Stimulated activated CD4-positive, alpha-beta T cell treated with anti-CD3 and anti-CD28 coated beads, TNF-alpha, amount 100 ng/mL, for 24 hours (primary cell): ENCODE results near the gene GDPD2.
"Not testable (repeated sequence)": the region's sequence is repeated elsewhere in the genome, so short reads cannot be mapped to it uniquely, and the experiment has no call there.

Source experiments
- DNase-seq, 3 experiments: peaks; one replicate each; pipeline ENCODE4 v3.0.0-alpha.2; 2020; ENCODE audit warnings: low read depth in 3 of 3

The GDPD2 gene, protein sequence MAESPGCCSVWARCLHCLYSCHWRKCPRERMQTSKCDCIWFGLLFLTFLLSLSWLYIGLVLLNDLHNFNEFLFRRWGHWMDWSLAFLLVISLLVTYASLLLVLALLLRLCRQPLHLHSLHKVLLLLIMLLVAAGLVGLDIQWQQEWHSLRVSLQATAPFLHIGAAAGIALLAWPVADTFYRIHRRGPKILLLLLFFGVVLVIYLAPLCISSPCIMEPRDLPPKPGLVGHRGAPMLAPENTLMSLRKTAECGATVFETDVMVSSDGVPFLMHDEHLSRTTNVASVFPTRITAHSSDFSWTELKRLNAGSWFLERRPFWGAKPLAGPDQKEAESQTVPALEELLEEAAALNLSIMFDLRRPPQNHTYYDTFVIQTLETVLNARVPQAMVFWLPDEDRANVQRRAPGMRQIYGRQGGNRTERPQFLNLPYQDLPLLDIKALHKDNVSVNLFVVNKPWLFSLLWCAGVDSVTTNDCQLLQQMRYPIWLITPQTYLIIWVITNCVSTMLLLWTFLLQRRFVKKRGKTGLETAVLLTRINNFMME

DNA sequence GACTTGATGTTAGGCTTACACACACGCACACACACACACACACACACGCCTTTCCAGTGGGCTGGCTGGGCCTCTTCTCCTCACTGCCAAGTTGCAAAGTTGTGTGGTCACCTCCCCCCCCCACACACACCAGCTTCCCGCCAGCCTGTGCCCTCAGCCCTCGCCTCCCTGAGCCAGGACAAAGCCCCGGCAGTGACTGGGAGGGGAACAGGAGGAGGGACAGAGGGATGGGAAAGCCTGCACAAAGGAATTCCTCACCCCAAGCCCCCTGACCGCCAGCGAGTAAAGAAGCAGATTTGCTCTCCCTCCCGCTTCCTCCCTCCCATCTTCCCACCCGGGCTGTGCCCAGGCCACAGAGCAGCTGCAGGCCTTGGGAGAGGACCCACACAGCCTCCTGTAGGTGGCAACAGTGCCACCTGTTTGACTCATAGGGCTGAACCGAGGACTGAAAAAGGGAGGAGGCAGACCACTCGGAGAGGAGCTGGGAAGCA lies at the start of gene GDPD2:
GDPD2 (plus strand) TSS at position 464 of the 491 bp plus-strand sequence. CDS start 1,671 bp downstream, outside the sequence.
- no peak for DNase-seq

DNA sequence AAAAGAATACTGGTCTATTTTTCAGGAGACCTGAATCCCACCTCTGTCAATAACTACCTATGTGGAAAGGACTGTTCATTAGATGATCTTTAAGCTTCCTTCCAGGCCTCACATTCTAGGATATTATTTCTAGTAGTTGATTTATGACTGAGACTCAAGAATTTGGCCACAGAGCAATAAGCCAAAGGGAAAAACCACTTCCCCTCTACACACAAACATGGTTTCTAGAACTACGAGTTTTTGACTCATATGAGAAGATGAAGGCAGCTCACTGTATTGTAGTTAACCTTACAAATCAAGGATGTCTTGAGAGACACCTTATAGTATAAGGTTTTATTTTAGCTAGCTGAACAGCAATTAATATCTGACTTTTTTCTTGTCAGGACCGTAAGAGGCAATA lies 36.9 kb upstream of the GDPD2 start:
- DNase-seq = no peak

DNA sequence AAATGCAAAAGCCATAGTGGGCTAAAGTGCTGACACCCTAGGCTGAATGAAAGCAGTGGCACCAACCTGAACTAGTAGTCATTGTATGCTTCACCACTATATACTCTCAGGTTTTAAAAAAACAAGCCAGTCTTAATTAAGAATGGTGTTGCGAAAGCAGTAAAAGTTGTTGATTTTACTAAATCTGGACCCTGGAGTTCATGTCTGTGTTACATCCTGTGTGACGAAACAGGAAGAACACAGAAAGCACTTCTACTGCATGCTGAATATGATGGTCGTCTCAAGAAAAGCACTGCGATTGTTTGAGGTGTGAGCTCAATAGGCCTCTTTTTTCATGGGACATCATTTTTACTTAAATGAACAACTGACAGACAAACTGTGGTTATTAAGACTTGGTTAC lies 24.2 kb upstream of the GDPD2 start:
- DNase-seq = no peak

DNA sequence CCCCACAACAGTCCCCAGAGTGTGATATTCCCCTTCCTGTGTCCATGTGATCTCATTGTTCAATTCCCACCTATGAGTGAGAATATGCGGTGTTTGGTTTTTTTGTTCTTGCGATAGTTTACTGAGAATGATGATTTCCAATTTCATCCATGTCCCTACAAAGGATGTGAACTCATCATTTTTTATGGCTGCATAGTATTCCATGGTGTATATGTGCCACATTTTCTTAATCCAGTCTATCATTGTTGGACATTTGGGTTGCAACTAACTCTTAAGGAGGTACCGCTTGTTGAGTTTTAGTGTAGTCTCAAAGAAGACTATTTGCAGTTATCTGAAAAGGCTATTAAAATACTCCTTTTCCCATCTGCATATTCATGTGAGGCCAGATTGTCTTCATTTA lies 22.9 kb upstream of the GDPD2 start:
- not testable (repeated sequence) for DNase-seq

DNA sequence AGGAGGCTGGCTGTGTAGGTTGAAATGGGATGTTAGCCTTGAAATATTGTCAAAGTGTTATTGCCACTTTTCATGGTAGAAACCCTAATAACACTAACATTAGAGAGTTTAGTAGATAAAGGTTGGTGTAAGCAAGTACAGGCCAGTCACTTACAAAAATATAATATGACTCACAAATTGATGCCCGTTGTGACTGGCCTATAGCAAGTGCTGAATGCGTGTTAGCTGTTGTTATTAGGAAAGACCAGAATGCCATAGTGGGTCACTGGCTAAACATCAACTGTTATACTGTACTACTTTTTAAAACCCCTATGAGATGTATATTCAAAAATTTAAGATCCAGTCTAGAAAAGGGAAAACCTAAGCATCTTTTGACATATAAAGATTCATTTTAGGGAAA lies 20.4 kb upstream of the GDPD2 start:
- no peak for DNase-seq

DNA sequence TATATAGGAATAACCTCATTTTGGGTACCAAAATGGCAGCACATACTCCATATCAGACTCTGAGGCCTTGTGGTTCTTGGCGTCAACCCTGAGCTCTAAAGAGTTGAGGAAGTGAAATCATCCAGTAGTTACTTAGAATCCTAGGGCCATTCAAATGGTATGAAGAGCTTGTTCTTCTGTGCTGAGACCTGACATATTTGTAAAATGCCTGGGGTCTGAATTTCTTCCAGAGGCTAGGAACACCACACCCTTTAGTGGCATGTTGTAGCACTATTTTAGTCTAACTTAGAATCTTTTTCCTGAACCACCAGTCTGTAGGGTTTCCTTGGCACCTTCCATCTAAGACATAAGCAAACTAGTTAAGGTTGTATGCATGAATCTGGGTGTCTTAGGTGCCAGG lies 18.1 kb upstream of the GDPD2 start:
- no peak for DNase-seq

DNA sequence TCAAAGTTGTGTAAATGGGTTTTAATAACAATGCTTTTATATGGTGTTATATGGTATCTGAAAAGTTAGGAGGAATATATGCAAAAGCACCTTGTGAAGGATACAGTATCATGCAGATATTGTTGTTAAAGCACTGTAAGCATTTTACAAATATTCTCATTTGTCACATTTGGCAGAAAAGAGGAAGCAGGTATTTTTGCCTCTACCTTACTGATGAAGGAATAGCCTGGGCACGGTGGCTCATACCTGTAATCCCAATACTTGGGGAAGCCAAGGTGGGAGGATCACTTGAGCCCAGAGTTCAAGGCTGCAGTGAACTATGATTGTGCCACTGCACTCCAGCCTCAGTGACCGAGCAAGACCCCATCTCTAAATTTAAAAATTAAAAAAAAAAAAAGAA lies 12.2 kb upstream of the GDPD2 start:
- DNase-seq = no peak

DNA sequence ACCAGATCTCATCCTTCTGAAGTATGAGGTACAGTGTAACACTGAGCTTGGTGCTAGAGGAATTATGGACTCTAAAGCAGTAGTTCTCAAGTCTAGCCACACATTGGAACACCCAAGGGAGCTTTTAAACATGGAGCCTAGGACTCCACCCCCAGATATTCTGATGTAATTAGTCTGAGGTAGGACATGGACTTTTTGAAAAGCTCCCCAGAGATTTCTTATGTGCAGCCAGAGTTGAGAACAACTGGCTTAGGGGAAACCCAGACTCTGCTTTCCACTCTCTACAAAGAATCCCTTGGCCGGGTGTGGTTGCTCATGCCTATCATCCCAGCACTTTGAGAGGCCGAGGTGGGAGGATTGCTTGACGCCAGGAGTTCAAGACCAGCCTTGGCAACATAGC lies 11.6 kb upstream of the GDPD2 start:
- no peak for DNase-seq

DNA sequence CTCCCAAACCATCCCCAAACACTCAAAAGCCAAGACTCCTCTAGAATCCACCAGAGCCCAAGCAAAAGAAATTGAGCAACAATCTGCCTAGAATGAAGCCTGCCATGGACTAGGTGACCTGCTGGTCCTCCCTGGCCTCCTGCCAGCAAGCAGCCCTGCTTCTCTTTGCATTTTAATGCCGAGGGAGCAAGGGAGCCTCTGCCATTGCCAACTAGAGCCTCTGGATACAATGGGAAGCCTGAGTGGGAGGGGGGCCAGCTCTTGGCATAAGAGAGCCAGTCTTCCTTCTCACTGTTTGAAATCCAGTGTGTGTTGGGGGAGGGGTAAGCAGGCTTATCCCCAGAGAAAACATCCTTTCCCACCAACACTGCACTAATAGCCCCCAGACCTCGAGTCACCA lies 1.5 kb upstream of the GDPD2 start:
- DNase-seq = no peak

DNA sequence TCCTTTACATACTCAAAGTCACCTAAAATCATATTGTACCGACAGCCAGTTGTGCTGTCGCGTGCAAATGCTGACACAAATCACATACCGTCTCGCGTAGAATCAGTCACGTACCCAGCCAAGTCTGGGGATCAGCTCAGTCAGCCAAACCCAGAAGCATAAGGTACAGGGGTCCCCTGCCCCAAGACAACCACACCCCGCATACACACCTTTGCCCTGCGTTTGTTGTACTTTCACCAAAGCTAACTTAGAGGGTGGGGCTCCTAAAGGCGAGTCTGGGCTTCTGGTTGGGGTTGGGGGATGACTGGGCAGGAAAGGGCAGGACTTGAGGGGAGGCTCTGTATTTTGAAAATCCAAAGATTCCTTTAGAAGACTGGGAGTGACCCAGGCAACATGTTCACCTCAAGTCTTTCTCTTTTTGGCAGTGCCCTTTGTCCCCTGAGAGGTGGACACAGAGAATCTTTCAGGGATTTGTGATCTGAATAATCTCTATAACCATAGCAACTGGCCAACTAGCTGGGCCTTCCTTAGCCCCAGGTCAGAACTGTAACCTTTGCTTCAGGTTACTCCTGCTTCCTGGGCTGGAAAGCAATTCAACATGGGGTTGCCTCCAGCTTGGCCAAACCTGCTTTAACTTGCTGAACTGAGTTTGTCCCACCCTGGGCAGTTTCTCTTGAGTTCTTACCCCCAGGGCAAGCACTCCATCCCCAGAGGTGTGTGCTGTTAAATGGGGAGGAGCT lies 992 bp downstream of the GDPD2 start:
- no peak for DNase-seq

DNA sequence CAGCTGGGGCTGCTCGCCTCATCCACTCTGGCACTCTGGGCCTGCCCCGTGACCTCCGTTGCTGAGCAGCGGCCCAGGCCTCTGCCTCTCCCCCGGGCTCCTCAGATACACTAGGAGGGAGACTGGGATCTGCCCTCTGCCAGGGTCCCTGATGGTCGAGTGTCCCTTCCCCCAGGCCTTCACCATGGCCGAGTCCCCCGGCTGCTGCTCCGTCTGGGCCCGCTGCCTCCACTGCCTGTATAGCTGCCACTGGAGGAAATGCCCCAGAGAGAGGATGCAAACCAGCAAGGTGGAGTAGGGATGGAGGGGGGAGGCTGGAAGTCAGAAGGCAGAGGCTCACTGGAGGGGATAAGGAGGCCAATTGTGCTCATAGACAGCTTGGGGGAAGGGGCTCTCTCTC lies 1.7 kb downstream of the GDPD2 start:
- DNase-seq = no peak

DNA sequence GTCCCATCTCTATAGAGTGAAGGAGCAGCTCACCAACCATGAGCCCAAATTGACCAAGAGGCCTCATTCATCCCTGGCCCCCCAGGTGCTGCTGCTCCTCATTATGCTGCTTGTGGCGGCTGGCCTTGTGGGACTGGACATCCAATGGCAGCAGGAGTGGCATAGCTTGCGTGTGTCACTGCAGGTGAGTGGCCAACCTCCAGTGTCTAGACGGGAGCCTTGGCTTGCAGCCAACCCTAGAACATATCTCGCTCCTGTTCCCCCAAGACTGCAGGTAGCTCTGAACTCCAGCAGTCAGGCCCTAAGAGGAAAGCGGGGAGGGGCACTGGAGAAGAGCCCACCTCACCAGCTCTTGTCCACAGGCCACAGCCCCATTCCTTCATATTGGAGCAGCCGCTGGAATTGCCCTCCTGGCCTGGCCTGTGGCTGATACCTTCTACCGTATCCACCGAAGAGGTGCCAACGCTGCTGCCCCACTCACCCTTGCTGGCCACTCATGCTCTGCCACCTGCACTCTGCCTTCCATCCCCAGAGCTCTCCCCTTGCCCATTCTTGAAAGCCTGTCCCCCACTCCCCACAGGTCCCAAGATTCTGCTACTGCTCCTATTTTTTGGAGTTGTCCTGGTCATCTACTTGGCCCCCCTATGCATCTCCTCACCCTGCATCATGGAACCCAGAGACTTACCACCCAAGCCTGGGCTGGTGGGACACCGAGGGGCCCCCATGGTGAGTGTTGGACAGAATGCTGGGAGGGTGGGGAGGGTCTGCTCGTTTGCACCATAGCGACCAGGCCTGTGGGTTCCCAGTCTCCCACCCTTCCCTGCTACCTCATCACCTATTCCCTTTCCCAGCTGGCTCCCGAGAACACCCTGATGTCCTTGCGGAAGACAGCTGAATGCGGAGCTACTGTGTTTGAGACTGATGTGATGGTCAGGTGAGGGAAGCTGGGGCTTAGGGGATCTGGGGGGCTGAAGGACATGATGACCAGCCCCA lies 3.5 kb downstream of the GDPD2 start:
- DNase-seq = no peak

DNA sequence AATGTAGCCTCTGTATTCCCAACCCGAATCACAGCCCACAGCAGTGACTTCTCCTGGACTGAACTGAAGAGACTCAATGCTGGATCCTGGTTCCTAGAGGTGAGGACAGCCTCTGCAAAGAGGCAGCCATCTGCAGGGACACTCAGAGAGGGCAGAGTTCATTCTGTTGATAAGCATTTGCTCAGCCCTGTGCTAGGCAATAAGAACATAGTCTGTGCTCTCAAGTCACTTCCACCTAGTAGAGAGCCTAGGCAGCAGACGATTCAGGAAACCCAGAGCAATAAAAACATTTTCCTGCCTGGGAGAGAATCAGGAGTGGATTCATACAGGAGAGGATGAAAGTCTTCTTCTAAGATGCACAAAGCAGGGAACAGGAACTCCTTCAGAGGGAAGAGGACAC lies 4.3 kb downstream of the GDPD2 start:
- DNase-seq = no peak

DNA sequence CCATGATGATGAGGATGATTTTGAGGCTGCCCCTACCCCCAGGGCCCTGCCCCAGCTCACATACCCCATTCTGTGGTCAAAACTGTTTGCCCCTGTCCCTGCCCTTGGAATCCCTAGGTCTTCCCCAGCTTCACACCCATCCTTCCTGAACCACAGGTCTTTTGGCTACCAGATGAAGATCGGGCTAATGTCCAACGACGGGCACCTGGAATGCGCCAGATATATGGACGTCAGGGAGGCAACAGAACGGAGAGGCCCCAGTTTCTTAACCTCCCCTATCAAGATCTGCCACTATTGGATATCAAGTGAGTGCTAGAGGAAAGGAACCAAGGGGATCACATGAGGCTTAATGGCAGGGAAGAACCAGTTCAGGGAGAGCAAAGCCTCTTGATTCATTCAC lies 6.6 kb downstream of the GDPD2 start:
- DNase-seq = no peak

DNA sequence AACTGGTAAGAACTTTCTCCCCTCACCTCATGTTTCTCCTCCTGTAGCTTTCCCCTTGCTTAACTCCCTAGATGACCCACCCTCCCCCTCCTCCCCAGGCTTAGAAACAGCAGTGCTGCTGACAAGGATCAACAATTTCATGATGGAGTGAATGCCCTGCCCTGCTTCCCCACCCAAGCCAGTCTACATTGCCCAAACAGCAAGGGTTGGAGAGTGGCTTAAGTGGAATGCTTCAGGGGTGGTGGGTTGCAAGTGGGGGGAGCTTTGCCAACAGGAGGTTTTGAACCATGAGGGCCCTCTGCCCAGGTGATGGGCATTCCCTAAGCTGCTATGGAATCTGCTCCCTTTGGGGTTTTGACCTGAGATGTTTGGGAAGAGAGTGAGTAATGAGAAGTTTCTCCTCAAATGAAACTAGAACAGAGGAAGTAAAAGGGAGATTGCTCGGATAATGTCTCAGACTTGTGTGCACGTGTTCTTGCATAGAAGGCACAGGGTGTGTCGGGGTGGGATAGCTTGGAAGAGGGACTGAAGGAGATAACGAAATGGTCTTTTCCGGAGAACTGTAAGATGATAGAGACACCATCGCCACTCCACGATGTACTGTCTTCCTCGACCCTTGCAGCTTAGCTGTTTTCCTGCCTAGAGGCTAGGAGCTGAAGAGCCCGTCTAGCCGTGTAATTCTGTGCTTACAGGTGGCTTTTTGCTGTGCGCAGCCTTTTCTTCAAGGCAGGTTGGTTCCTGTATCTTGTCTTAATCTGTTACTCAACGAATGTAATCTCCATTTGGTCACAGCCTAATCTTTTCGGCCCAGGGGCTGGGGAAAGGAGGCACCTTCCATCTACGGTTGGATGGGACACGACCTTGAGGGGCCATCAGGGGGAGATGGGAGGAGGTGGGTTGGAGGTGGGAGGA lies 10.1 kb downstream of the GDPD2 start:
- DNase-seq = no peak

DNA sequence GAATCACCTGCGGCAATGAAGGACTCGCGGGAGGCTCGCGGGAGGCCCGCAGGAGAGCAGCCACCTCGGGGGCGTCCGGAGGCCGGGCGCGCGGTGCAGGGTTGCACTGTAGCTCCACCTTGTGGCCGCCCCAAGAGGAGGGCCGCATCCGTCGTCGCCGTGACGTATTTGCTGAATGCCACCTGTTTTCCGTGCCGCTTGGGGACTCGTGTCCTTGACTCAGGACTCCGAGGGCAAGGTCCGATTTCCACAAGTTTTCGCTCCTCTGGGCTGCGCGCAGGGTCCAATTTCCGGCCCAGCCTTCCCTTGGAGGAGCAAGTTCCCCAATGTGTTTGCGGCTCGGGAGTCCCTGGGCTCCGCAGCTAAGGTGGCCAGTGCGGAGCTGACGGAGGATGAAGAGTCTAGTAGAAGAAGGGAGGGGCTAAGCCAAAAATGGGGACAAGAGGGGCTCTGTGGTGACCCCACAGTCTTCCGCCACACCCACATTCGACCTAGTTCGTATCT lies 10.8 kb downstream of the GDPD2 start:
- DNase-seq = peak; percentile 33 to 67 (median 40)

DNA sequence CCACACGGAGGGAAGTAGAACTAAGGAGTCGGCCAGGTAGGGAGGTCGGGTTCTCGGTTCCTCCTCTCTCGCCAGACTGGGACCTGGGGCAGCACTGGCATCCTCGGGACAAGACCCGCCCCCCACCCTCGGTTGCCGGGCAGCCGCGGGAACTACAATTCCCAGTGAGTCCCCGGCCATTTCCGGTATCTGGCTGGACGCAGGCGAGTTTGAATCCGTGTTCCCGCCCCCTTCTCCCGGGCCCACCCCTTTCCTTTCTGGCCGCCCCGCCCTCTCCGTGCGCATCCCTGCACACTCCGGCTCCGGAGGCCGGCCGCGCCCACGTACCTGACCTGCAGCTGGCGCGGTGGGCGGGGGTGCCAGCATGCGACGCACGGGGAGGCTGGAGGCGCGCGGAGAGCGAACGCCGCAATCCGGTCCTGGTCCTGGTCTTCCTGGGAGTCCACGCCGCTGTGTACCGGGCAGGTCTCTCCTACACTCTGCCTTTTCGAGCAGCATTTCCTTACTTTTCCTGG lies 11.3 kb downstream of the GDPD2 start:
- peak; percentile 28 to 77 (median 41) for DNase-seq

DNA sequence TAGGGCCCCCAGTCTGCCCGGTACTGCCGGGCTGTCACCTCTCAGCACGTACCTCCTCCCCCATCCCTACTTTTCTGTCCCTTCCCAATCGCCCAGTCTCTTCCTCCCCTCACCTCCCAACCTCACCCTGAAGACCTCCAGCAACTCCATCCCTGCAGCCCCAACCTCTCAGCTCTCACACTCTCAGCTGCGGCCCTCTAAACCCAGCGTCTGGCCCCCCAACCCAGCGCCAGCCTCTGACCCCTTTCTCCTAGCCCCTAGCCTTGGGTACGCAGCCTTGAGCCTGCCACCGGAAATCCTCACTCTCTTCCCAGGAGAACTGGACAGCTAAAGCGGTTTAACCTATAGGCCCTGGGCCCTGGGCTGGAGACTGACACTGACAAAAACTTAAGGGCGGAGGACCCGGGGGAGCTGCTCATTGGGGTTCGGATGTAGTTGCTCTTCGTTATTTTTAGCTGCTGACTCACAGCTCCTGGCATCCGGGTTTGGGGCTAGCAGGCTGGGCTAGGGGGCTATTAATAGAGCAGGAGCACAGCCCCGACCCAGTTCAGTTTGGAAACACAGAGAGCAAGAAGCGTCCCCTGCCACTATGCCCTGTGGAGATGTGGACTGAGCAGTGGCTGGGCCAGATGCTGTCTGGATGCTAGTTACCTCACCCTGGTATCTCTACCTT lies 11.9 kb downstream of the GDPD2 start:
- no peak for DNase-seq

DNA sequence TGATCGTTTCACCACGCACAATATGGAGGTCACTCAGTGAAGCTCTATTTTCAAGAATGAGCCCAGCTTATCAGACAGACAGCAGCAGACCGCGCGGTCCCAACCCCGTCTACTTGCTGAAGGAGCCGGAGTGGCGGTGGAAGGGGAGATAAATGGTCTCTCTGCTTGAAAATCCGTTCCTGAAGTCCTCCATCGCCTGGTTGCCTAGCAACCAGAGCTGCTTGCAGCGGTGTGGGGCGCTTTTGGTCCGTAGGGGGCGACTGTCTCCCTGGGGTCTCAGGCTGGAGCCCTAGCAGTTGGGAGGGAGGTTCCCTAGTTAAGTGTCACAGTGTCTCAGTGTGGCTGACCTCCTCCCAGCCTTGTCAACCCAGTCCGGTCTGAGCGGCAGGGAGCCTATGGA lies 13.2 kb downstream of the GDPD2 start:
- no peak for DNase-seq
